K562 (cell line): ENCODE measurements around the gene PDCD11. TPM values are rescaled to one million over a fixed set of nuclear protein-coding genes. Genes with fewer than 3 reads are reported as not detected.

Source experiments
- ESRRB ChIP-seq: fragments of 250-450 bp; sonication (Bioruptor Pico); IDR thresholded peaks from 2 replicates; pipeline ENCODE4 v1.5.0; 2020; ENCODE audit warnings: mild to moderate bottlenecking, moderate library complexity, borderline replicate concordance
- NR2C2 ChIP-seq, 2 experiments: fragments of 200-800 bp in 1 of 2; sonication (Bioruptor generic) in 1 of 2; sonication (generic) in 1 of 2; formaldehyde crosslinking in 1 of 2; IDR thresholded peaks; 2 replicates each; pipeline versions ENCODE4 v1.6.1 to v1.8.0; 2016 to 2022; ENCODE audit warnings: mild to moderate bottlenecking in 1 of 2, missing compliant biosample characterization in 1 of 2, missing genetic modification characterization in 1 of 2, missing genetic modification reagents in 1 of 2
- PHF21A ChIP-seq: fragments of 450-650 bp; IDR thresholded peaks from 2 replicates; pipeline ENCODE4 v1.6.1; 2017; ENCODE audit warnings: low read depth, borderline replicate concordance
- POLR2H ChIP-seq: IDR thresholded peaks from 2 replicates; pipeline ENCODE4 v1.6.1; 2016; ENCODE audit warnings: missing genetic modification characterization, low read depth, mild to moderate bottlenecking, control low read depth, missing compliant biosample characterization, moderate library complexity
- TCF7 ChIP-seq: sonication (generic); IDR thresholded peaks from 2 replicates; pipeline ENCODE4 v1.6.1; 2016; ENCODE audit warnings: antibody characterized with exemption, borderline replicate concordance
- ZNF12 ChIP-seq: sonication (generic); formaldehyde crosslinking; IDR thresholded peaks from 2 replicates; pipeline ENCODE4 v1.4.0; 2020; ENCODE audit warnings: mild to moderate bottlenecking, missing genetic modification reagents
- ZNF282 ChIP-seq: sonication (generic); formaldehyde crosslinking; IDR thresholded peaks from 2 replicates; pipeline ENCODE4 v1.8.1; 2023; ENCODE audit warnings: missing genetic modification reagents
- ZNF324 ChIP-seq: fragments of 250-450 bp; sonication (Bioruptor Pico); IDR thresholded peaks from 2 replicates; pipeline ENCODE4 v1.4.0; 2020; ENCODE audit warnings: mild to moderate bottlenecking
- ZNF584 ChIP-seq: fragments of 200-800 bp; sonication (Bioruptor generic); IDR thresholded peaks from 2 replicates; pipeline ENCODE4 v1.6.1; 2016; ENCODE audit warnings: low read depth, mild to moderate bottlenecking, missing genetic modification characterization, missing compliant biosample characterization
- ZNF644 ChIP-seq: fragments of 200-800 bp; sonication (Bioruptor generic); IDR thresholded peaks from 2 replicates; pipeline ENCODE4 v1.6.1; 2016; ENCODE audit warnings: low read depth, missing genetic modification characterization, missing compliant biosample characterization
- polyA plus RNA-seq, 8 experiments: library from polyadenylated mRNA; depleted of rRNA in 4 of 8; stranded (reverse) in 5 of 8; unstranded in 3 of 8; fragments of >200 nt; fragmentation: Nextera tagmentation in 2 of 8; fragmentation: Illumina TruSeq in 1 of 8; extraction: Ambion mirVana in 2 of 8; extraction: Trizol in 1 of 8; gene quantifications; 2 replicates each; pipeline versions ENCODE4 v1.2.1 to v1.2.3, GENCODE V29; 2011 to 2014; ENCODE audit warnings: inconsistent platforms in 1 of 8, missing spikeins in 1 of 8
- total RNA-seq, 7 experiments: library from RNA; depleted of rRNA in 6 of 7; stranded (reverse); fragments of >200 nt in 6 of 7; fragmentation: Illumina TruSeq in 2 of 7; extraction: Trizol in 2 of 7; gene quantifications; 2 replicates each; pipeline versions ENCODE4 v1.2.1 to v1.2.3, GENCODE V29; 2011 to 2021; ENCODE audit warnings: low replicate concordance in 1 of 7
- TF ChIP-seq, protein P1 (sequence below): sonication (generic); formaldehyde crosslinking; IDR thresholded peaks from 2 replicates; pipeline ENCODE4 v1.8.1; 2022; ENCODE audit warnings: missing genetic modification reagents
- TF ChIP-seq, protein P2 (sequence below): sonication (generic); formaldehyde crosslinking; IDR thresholded peaks from 2 replicates; pipeline ENCODE4 v1.8.1; 2023; ENCODE audit warnings: missing genetic modification reagents, mild to moderate bottlenecking, borderline replicate concordance
- TF ChIP-seq, protein P3 (sequence below): sonication (generic); formaldehyde crosslinking; IDR thresholded peaks from 2 replicates; pipeline ENCODE4 v1.4.0; 2020; ENCODE audit warnings: mild to moderate bottlenecking, missing genetic modification reagents
- TF ChIP-seq, protein P4 (sequence below): fragments of 250-450 bp; sonication (Bioruptor Pico); IDR thresholded peaks from 2 replicates; pipeline ENCODE4 v1.9.0; 2021; ENCODE audit warnings: mild to moderate bottlenecking, inconsistent platforms
- TF ChIP-seq, protein P5 (sequence below): sonication (generic); formaldehyde crosslinking; IDR thresholded peaks from 2 replicates; pipeline ENCODE4 v1.8.0; 2022; ENCODE audit warnings: missing genetic modification reagents, mild to moderate bottlenecking, borderline replicate concordance

PDCD11 gene
- total and polyA plus RNA-seq, 9 of the 15 experiments (the other 6 are each of a cell fraction or from before 2014, with no cell fraction given): 14.8 to 73.8 (median 50.0) TPM

DNA sequence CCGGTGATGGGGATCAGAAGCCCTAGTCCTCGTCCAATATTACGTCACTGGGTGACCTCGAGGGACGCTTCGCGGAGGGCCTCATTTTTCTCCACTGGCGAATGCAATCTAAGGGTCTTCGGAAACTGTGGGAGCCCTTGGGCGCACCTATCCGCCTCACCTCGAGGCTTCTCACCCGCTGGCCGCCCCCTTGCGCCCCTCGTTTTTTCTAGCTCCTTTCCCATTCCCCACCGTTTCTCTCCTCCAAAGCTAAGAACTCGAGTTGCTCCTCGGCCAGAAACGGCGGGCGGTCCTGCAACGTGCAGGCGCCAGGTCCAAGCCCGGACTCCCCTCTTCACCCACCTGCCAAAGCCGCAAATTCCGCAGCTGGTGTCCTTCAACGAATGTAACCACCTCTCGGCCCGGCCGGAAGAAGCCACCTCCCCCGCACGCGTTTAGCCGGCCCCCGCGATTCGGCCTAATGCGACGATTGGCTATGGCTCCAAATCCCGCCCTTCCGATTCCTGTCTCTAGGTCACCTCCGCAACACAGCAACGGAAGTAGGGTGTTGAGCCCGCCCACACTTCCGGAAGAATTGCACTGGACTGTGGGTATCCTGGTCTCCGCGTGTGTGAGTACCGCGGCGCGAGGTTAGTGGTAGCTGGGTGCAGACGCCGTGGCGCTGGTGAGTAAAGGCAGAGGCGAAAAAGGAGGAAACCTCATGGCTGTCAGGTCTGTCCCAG lies at the start of gene PDCD11, which contains the start of gene ATP5MK (continued):
- TF ChIP-seq, protein P1, sequence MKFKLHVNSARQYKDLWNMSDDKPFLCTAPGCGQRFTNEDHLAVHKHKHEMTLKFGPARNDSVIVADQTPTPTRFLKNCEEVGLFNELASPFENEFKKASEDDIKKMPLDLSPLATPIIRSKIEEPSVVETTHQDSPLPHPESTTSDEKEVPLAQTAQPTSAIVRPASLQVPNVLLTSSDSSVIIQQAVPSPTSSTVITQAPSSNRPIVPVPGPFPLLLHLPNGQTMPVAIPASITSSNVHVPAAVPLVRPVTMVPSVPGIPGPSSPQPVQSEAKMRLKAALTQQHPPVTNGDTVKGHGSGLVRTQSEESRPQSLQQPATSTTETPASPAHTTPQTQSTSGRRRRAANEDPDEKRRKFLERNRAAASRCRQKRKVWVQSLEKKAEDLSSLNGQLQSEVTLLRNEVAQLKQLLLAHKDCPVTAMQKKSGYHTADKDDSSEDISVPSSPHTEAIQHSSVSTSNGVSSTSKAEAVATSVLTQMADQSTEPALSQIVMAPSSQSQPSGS (CRISPR knock-in tag): no peak
- TF ChIP-seq, protein P2, sequence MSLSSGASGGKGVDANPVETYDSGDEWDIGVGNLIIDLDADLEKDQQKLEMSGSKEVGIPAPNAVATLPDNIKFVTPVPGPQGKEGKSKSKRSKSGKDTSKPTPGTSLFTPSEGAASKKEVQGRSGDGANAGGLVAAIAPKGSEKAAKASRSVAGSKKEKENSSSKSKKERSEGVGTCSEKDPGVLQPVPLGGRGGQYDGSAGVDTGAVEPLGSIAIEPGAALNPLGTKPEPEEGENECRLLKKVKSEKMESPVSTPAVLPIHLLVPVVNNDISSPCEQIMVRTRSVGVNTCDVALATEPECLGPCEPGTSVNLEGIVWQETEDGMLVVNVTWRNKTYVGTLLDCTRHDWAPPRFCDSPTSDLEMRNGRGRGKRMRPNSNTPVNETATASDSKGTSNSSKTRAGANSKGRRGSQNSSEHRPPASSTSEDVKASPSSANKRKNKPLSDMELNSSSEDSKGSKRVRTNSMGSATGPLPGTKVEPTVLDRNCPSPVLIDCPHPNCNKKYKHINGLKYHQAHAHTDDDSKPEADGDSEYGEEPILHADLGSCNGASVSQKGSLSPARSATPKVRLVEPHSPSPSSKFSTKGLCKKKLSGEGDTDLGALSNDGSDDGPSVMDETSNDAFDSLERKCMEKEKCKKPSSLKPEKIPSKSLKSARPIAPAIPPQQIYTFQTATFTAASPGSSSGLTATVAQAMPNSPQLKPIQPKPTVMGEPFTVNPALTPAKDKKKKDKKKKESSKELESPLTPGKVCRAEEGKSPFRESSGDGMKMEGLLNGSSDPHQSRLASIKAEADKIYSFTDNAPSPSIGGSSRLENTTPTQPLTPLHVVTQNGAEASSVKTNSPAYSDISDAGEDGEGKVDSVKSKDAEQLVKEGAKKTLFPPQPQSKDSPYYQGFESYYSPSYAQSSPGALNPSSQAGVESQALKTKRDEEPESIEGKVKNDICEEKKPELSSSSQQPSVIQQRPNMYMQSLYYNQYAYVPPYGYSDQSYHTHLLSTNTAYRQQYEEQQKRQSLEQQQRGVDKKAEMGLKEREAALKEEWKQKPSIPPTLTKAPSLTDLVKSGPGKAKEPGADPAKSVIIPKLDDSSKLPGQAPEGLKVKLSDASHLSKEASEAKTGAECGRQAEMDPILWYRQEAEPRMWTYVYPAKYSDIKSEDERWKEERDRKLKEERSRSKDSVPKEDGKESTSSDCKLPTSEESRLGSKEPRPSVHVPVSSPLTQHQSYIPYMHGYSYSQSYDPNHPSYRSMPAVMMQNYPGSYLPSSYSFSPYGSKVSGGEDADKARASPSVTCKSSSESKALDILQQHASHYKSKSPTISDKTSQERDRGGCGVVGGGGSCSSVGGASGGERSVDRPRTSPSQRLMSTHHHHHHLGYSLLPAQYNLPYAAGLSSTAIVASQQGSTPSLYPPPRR (CRISPR knock-in tag): no peak
- TF ChIP-seq TCF7 (no peak), ZNF282 (no peak), ZNF584 (CRISPR knock-in tag) (no peak), ESRRB (CRISPR knock-in tag) (no peak), ZNF12 (CRISPR knock-in tag) (no peak), POLR2H (tag) (peak; percentile 79), ZNF644 (no peak), PHF21A (no peak), NR2C2 (CRISPR knock-in tag; IDR thresholded peaks at IDR 0.05) (no peak), NR2C2 (tag; IDR thresholded peaks at IDR 0.05) (peak; percentile 30; the same call in 1 of the 2 replicates), ZNF324 (CRISPR knock-in tag) (no peak)
- TF ChIP-seq, protein P3, sequence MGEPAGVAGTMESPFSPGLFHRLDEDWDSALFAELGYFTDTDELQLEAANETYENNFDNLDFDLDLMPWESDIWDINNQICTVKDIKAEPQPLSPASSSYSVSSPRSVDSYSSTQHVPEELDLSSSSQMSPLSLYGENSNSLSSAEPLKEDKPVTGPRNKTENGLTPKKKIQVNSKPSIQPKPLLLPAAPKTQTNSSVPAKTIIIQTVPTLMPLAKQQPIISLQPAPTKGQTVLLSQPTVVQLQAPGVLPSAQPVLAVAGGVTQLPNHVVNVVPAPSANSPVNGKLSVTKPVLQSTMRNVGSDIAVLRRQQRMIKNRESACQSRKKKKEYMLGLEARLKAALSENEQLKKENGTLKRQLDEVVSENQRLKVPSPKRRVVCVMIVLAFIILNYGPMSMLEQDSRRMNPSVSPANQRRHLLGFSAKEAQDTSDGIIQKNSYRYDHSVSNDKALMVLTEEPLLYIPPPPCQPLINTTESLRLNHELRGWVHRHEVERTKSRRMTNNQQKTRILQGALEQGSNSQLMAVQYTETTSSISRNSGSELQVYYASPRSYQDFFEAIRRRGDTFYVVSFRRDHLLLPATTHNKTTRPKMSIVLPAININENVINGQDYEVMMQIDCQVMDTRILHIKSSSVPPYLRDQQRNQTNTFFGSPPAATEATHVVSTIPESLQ: no peak
- TF ChIP-seq, protein P4, sequence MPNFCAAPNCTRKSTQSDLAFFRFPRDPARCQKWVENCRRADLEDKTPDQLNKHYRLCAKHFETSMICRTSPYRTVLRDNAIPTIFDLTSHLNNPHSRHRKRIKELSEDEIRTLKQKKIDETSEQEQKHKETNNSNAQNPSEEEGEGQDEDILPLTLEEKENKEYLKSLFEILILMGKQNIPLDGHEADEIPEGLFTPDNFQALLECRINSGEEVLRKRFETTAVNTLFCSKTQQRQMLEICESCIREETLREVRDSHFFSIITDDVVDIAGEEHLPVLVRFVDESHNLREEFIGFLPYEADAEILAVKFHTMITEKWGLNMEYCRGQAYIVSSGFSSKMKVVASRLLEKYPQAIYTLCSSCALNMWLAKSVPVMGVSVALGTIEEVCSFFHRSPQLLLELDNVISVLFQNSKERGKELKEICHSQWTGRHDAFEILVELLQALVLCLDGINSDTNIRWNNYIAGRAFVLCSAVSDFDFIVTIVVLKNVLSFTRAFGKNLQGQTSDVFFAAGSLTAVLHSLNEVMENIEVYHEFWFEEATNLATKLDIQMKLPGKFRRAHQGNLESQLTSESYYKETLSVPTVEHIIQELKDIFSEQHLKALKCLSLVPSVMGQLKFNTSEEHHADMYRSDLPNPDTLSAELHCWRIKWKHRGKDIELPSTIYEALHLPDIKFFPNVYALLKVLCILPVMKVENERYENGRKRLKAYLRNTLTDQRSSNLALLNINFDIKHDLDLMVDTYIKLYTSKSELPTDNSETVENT (CRISPR knock-in tag): no peak
- TF ChIP-seq, protein P5, sequence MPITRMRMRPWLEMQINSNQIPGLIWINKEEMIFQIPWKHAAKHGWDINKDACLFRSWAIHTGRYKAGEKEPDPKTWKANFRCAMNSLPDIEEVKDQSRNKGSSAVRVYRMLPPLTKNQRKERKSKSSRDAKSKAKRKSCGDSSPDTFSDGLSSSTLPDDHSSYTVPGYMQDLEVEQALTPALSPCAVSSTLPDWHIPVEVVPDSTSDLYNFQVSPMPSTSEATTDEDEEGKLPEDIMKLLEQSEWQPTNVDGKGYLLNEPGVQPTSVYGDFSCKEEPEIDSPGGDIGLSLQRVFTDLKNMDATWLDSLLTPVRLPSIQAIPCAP (CRISPR knock-in tag): no peak
